Neural cell (in vitro differentiated cells): ENCODE results near the gene ABCA13. TPM values are rescaled to one million over a fixed set of nuclear protein-coding genes. Genes with fewer than 3 reads are reported as not detected.

Source experiments
- H2AFZ ChIP-seq: fragments of 200-600, 300-800 bp; sonication (generic), shearing (Covaris generic); 2 replicates; pipeline ENCODE4 v1.6.0; 2014; ENCODE audit warnings: low read depth, mild to moderate bottlenecking, antibody characterized with exemption, low read length, moderate library complexity
- H3F3A ChIP-seq: fragments of 200-600 bp; shearing (Covaris generic); 2 replicates; pipeline ENCODE4 v1.6.1; 2016; ENCODE audit warnings: mild to moderate bottlenecking, moderate library complexity, mixed read lengths, antibody characterized with exemption, low read length; ENCODE audit not compliant: insufficient read depth, poor library complexity, severe bottlenecking
- H3K27ac ChIP-seq: fragments of 200-600, 300-800 bp; sonication (generic), shearing (Covaris generic); 2 replicates; pipeline ENCODE4 v1.5.1; 2014; ENCODE audit warnings: mild to moderate bottlenecking, low read length, moderate library complexity
- H3K27me3 ChIP-seq: fragments of 300-800, 200-600 bp; sonication (generic), shearing (Covaris generic); 2 replicates; pipeline ENCODE4 v1.6.0; 2014; ENCODE audit warnings: mild to moderate bottlenecking, low read depth, low read length, moderate library complexity; ENCODE audit not compliant: insufficient read depth
- H3K36me3 ChIP-seq: fragments of 300-800, 200-600 bp; sonication (generic), shearing (Covaris generic); 2 replicates; pipeline ENCODE4 v1.5.1; 2014; ENCODE audit warnings: mild to moderate bottlenecking, antibody characterized with exemption, low read length, moderate library complexity; ENCODE audit not compliant: insufficient read depth
- H3K4me2 ChIP-seq: fragments of 300-800, 200-600 bp; sonication (generic), shearing (Covaris generic); 2 replicates; pipeline ENCODE4 v1.6.0; 2014; ENCODE audit warnings: mild to moderate bottlenecking, low read length
- H3K4me3 ChIP-seq: fragments of 300-800, 200-600 bp; sonication (generic), shearing (Covaris generic); 2 replicates; pipeline ENCODE4 v1.5.1; 2014; ENCODE audit warnings: mild to moderate bottlenecking, low read length, moderate library complexity
- H3K79me2 ChIP-seq: fragments of 200-600 bp; shearing (Covaris generic); replicated peaks from 2 replicates; pipeline ENCODE4 v1.6.0; 2014; ENCODE audit warnings: mild to moderate bottlenecking, low read length, moderate library complexity; ENCODE audit not compliant: insufficient read depth
- H3K9ac ChIP-seq: fragments of 300-800, 200-600 bp; sonication (generic), shearing (Covaris generic); 2 replicates; pipeline ENCODE4 v1.6.1; 2016; ENCODE audit warnings: mild to moderate bottlenecking, low read length, mixed read lengths
- H3K9me2 ChIP-seq: fragments of 200-600 bp; shearing (Covaris generic); 2 replicates; pipeline ENCODE4 v1.6.1; 2016; ENCODE audit warnings: mild to moderate bottlenecking, low read length, mixed read lengths; ENCODE audit not compliant: insufficient read depth
- H3K9me3 ChIP-seq: fragments of 200-600, 300-800 bp; sonication (generic), shearing (Covaris generic); 2 replicates; pipeline ENCODE4 v1.6.1; 2016; ENCODE audit warnings: mild to moderate bottlenecking, mixed run types, low read length, moderate library complexity, mixed read lengths
- H4K20me1 ChIP-seq: fragments of 200-600 bp; shearing (Covaris generic); 2 replicates; pipeline ENCODE4 v1.6.1; 2016; ENCODE audit warnings: mild to moderate bottlenecking, mixed run types; ENCODE audit not compliant: insufficient read depth
- EP300 ChIP-seq: fragments of 450-650 bp; conservative IDR thresholded peaks from 2 replicates; pipeline ENCODE4 v1.6.1; 2014; ENCODE audit warnings: antibody characterized with exemption, mild to moderate bottlenecking, moderate library complexity; ENCODE audit not compliant: poor library complexity, severe bottlenecking
- EZH2 ChIP-seq: fragments of 200-600, 300-800 bp; shearing (Covaris generic), sonication (generic); IDR thresholded peaks from 2 replicates; pipeline ENCODE4 v1.6.1; 2014; ENCODE audit warnings: antibody characterized with exemption, low read length, borderline replicate concordance, mild to moderate bottlenecking; ENCODE audit not compliant: insufficient read depth, poor library complexity, severe bottlenecking
- MXI1 ChIP-seq: fragments of 450-650 bp; conservative IDR thresholded peaks from 2 replicates; pipeline ENCODE4 v1.6.1; 2014; ENCODE audit warnings: antibody characterized with exemption, mild to moderate bottlenecking; ENCODE audit not compliant: poor library complexity, severe bottlenecking
- POLR2AphosphoS5 ChIP-seq: IDR thresholded peaks from 2 replicates; pipeline ENCODE4 v1.6.1; 2012
- RAD21 ChIP-seq: fragments of 450-650 bp; conservative IDR thresholded peaks from 2 replicates; pipeline ENCODE4 v1.6.1; 2014; ENCODE audit warnings: antibody characterized with exemption, mild to moderate bottlenecking, moderate library complexity
- SMC3 ChIP-seq: fragments of 450-650 bp; conservative IDR thresholded peaks from 2 replicates; pipeline ENCODE4 v1.6.1; 2014; ENCODE audit warnings: antibody characterized with exemption, mild to moderate bottlenecking, moderate library complexity; ENCODE audit not compliant: poor library complexity
- TAF1 ChIP-seq: IDR thresholded peaks from 2 replicates; pipeline ENCODE4 v1.6.1; 2012; ENCODE audit warnings: low read depth
- polyA plus RNA-seq: library from polyadenylated mRNA; depleted of rRNA; stranded (reverse); fragments of >200 nt; gene quantifications from 2 replicates; pipeline ENCODE4 v1.2.3, GENCODE V29; 2014
- TF ChIP-seq, protein P1 (sequence below): IDR thresholded peaks from 2 replicates; pipeline ENCODE4 v1.6.1; 2012; ENCODE audit warnings: borderline replicate concordance
- TF ChIP-seq, protein P2 (sequence below): fragments of 450-650 bp; IDR thresholded peaks from 2 replicates; pipeline ENCODE4 v1.5.1; 2014; ENCODE audit warnings: antibody characterized with exemption, mild to moderate bottlenecking, moderate library complexity; ENCODE audit not compliant: poor library complexity, severe bottlenecking

Gene ABCA13
- polyA plus RNA-seq, 1 donor from 2014 or later = 0.20 TPM

- H3K9ac ChIP-seq = no peak overlapping the region
- TF ChIP-seq SMC3 (no peak), MXI1 (no peak), POLR2AphosphoS5 (no peak), EP300 (no peak), TAF1 (no peak), EZH2 (no peak), RAD21 (no peak)
- TF ChIP-seq, protein P1, sequence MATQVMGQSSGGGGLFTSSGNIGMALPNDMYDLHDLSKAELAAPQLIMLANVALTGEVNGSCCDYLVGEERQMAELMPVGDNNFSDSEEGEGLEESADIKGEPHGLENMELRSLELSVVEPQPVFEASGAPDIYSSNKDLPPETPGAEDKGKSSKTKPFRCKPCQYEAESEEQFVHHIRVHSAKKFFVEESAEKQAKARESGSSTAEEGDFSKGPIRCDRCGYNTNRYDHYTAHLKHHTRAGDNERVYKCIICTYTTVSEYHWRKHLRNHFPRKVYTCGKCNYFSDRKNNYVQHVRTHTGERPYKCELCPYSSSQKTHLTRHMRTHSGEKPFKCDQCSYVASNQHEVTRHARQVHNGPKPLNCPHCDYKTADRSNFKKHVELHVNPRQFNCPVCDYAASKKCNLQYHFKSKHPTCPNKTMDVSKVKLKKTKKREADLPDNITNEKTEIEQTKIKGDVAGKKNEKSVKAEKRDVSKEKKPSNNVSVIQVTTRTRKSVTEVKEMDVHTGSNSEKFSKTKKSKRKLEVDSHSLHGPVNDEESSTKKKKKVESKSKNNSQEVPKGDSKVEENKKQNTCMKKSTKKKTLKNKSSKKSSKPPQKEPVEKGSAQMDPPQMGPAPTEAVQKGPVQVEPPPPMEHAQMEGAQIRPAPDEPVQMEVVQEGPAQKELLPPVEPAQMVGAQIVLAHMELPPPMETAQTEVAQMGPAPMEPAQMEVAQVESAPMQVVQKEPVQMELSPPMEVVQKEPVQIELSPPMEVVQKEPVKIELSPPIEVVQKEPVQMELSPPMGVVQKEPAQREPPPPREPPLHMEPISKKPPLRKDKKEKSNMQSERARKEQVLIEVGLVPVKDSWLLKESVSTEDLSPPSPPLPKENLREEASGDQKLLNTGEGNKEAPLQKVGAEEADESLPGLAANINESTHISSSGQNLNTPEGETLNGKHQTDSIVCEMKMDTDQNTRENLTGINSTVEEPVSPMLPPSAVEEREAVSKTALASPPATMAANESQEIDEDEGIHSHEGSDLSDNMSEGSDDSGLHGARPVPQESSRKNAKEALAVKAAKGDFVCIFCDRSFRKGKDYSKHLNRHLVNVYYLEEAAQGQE = no peak
- TF ChIP-seq, protein P2, sequence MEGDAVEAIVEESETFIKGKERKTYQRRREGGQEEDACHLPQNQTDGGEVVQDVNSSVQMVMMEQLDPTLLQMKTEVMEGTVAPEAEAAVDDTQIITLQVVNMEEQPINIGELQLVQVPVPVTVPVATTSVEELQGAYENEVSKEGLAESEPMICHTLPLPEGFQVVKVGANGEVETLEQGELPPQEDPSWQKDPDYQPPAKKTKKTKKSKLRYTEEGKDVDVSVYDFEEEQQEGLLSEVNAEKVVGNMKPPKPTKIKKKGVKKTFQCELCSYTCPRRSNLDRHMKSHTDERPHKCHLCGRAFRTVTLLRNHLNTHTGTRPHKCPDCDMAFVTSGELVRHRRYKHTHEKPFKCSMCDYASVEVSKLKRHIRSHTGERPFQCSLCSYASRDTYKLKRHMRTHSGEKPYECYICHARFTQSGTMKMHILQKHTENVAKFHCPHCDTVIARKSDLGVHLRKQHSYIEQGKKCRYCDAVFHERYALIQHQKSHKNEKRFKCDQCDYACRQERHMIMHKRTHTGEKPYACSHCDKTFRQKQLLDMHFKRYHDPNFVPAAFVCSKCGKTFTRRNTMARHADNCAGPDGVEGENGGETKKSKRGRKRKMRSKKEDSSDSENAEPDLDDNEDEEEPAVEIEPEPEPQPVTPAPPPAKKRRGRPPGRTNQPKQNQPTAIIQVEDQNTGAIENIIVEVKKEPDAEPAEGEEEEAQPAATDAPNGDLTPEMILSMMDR = no peak
Observed at GRCh38 chr7:48295296-48295971, 124.2 kb downstream of the ABCA13 start.

DNA sequence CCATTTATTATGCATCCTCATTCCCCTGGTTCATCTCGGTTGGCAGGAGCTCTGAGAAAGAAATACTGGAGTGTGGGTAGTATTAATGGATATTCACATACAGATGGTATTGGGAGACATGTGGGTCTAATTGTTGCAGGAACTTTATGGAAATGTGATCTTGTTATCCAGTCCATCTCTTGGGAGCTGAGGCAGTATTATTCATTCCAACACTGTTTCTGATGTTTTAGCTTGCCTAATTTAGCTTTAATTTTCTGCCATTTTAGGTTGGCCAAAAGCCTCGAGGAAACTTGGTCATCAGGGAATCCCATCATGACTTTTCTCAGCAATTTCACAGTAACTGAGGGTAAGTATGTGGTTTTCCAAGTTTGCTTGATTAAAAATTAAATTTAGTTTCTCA lies 125.7 kb downstream of the ABCA13 start:
- TF ChIP-seq, protein P1 = no peak
- TF ChIP-seq MXI1 (no peak), EP300 (no peak), EZH2 (no peak), TAF1 (no peak), POLR2AphosphoS5 (no peak), SMC3 (no peak), RAD21 (no peak)
- TF ChIP-seq, protein P2 = no peak
- Histone ChIP-seq H3K27ac (no peak overlapping the region), H3K27me3 (no peaks in the 10 kb centered on the region), H3K9me2 (no peaks in the 10 kb centered on the region), H3K4me3 (no peak overlapping the region), H3K9me3 (no peaks in the 10 kb centered on the region), H4K20me1 (no peaks in the 10 kb centered on the region), H3K79me2 (no peaks in the 10 kb centered on the region), H3K36me3 (no peaks in the 10 kb centered on the region), H3K9ac (no peak overlapping the region), H3F3A (no peaks in the 10 kb centered on the region), H2AFZ (no peak overlapping the region), H3K4me2 (no peak overlapping the region)

More at GRCh38 chr7:48295296-48295971, 124.2 kb downstream of the ABCA13 start:
- no peaks in the 10 kb centered on the region for H3K9me3 ChIP-seq
- H3K9me2 ChIP-seq = no peaks in the 10 kb centered on the region
- H3K4me3 ChIP-seq = no peak overlapping the region
- H3F3A ChIP-seq = no peaks in the 10 kb centered on the region
- H3K27me3 ChIP-seq = no peaks in the 10 kb centered on the region
- no peaks in the 10 kb centered on the region for H4K20me1 ChIP-seq
- no peak overlapping the region for H3K27ac ChIP-seq
- no peak overlapping the region for H2AFZ ChIP-seq
- H3K4me2 ChIP-seq = no peak overlapping the region
- no peaks in the 10 kb centered on the region for H3K79me2 ChIP-seq
- no peaks in the 10 kb centered on the region for H3K36me3 ChIP-seq
